Choroid plexus epithelial cell (primary cell): ENCODE data around the gene CACNG8.
A peak's percentile ranks its signal among the peaks of the same experiment; 100 is the strongest.
"Not testable (repeated sequence)": the region's sequence is repeated elsewhere in the genome, so short reads cannot be mapped to it uniquely, and the experiment has no call there.

Experiments used
- DNase-seq: peaks from one replicate; pipeline ENCODE4 v3.0.0-alpha.2; 2010; ENCODE audit warnings: low read depth
- H3K4me3 ChIP-seq: 2 replicates; pipeline ENCODE4 v1.5.1; 2011; ENCODE audit warnings: low read depth, mild to moderate bottlenecking, control low read depth, low read length, moderate library complexity
- CTCF ChIP-seq: conservative IDR thresholded peaks from 2 replicates; pipeline ENCODE4 v1.5.1; 2011; ENCODE audit warnings: low read depth, mild to moderate bottlenecking, control low read depth, inconsistent platforms, low read length, moderate library complexity

CACNG8 gene

GRCh38 chr19:53944416-53944815 lies 18.3 kb upstream of the CACNG8 start:
- no peak for DNase-seq
- TF ChIP-seq CTCF, result no peak

GRCh38 chr19:53944933-53945332 lies 17.8 kb upstream of the CACNG8 start:
- no peak overlapping the region for H3K4me3 ChIP-seq
- DNase-seq, result no peak
- no peak for TF ChIP-seq CTCF

More at GRCh38 chr19:53944416-53944815, 18.3 kb upstream of the CACNG8 start:
- H3K4me3 ChIP-seq, result no peak overlapping the region

GRCh38 chr19:53945441-53945840 lies 17.3 kb upstream of the CACNG8 start:
- no peak overlapping the region for H3K4me3 ChIP-seq
- TF ChIP-seq CTCF, result no peak
- DNase-seq, result peak; percentile 30

GRCh38 chr19:53945998-53946397 lies 16.7 kb upstream of the CACNG8 start:
- no peak overlapping the region for H3K4me3 ChIP-seq
- no peak for DNase-seq

GRCh38 chr19:53947624-53948023 lies 15.1 kb upstream of the CACNG8 start:
- no peak for DNase-seq
- TF ChIP-seq CTCF, result peak; percentile 18
- no peak overlapping the region for H3K4me3 ChIP-seq

More at GRCh38 chr19:53945998-53946397, 16.7 kb upstream of the CACNG8 start:
- no peak for TF ChIP-seq CTCF

GRCh38 chr19:53948611-53949010 lies 14.1 kb upstream of the CACNG8 start:
- DNase-seq, H3K4me3 ChIP-seq: not testable (repeated sequence)

- TF ChIP-seq CTCF, result no peak
- no peak for DNase-seq
- H3K4me3 ChIP-seq, result no peak overlapping the region
Observed at GRCh38 chr19:53951436-53951835, 11.3 kb upstream of the CACNG8 start.

GRCh38 chr19:53951947-53952346 lies 10.8 kb upstream of the CACNG8 start:
- TF ChIP-seq CTCF, result no peak
- no peak for DNase-seq
- H3K4me3 ChIP-seq, result no peak overlapping the region
